Neural progenitor cell (in vitro differentiated cells): Measurements from ENCODE around the gene CCDC51. TPM values are rescaled to one million over a fixed set of nuclear protein-coding genes. Genes with fewer than 3 reads are reported as not detected.
"Not testable (repeated sequence)": the region's sequence is repeated elsewhere in the genome, so short reads cannot be mapped to it uniquely, and the experiment has no call there.

ENCODE experiments used
- DNase-seq: peaks from one replicate; pipeline ENCODE4 v3.0.0-alpha.2; 2016; ENCODE audit warnings: low spot score
- H2AFZ ChIP-seq: fragments of 200-600 bp; sonication (generic); replicated peaks from 2 replicates; pipeline ENCODE4 v1.6.1; 2016; ENCODE audit warnings: antibody characterized with exemption
- H3F3A ChIP-seq: fragments of 200-600 bp; sonication (generic); 2 replicates; pipeline ENCODE4 v1.6.1; 2016; ENCODE audit warnings: antibody characterized with exemption, low read depth
- H3K27ac ChIP-seq: fragments of 200-600 bp; sonication (generic); 2 replicates; pipeline ENCODE4 v1.5.1; 2016; ENCODE audit warnings: mild to moderate bottlenecking
- H3K27me3 ChIP-seq: fragments of 200-600 bp; sonication (generic); 2 replicates; pipeline ENCODE4 v1.6.1; 2016; ENCODE audit warnings: mild to moderate bottlenecking, moderate library complexity
- H3K36me3 ChIP-seq: fragments of 200-600 bp; sonication (generic); 2 replicates; pipeline ENCODE4 v1.5.1; 2016
- H3K4me1 ChIP-seq: fragments of 200-600 bp; sonication (generic); 2 replicates; pipeline ENCODE4 v1.6.1; 2016; ENCODE audit warnings: mixed run types
- H3K4me2 ChIP-seq: fragments of 200-600 bp; sonication (generic); 2 replicates; pipeline ENCODE4 v1.6.1; 2016
- H3K4me3 ChIP-seq: fragments of 200-600 bp; sonication (generic); 2 replicates; pipeline ENCODE4 v1.5.1; 2016
- H3K79me2 ChIP-seq: fragments of 200-600 bp; sonication (generic); 2 replicates; pipeline ENCODE4 v1.6.1; 2016; ENCODE audit warnings: low read depth
- H3K9ac ChIP-seq: fragments of 200-600 bp; sonication (generic); 2 replicates; pipeline ENCODE4 v1.6.1; 2016
- H3K9me3 ChIP-seq: fragments of 200-600 bp; sonication (generic); 2 replicates; pipeline ENCODE4 v1.5.1; 2016; ENCODE audit warnings: low read depth
- H4K20me1 ChIP-seq: fragments of 200-600 bp; sonication (generic); 2 replicates; pipeline ENCODE4 v1.6.1; 2016; ENCODE audit warnings: low read depth
- H3K27ac Mint-ChIP-seq: 3 replicates; pipeline ENCODE4 v1.8.0; 2021; ENCODE audit warnings: mixed read lengths
- H3K27me3 Mint-ChIP-seq: 2 replicates; pipeline ENCODE4 v1.8.0; 2022; ENCODE audit warnings: low read depth, mild to moderate bottlenecking, inconsistent platforms, moderate library complexity, mixed read lengths; ENCODE audit not compliant: insufficient read depth
- H3K36me3 Mint-ChIP-seq: 3 replicates; pipeline ENCODE4 v1.8.0; 2021; ENCODE audit warnings: mixed read lengths
- H3K4me1 Mint-ChIP-seq: 3 replicates; pipeline ENCODE4 v1.8.0; 2021; ENCODE audit warnings: mixed read lengths
- H3K4me3 Mint-ChIP-seq: 3 replicates; pipeline ENCODE4 v1.8.0; 2021; ENCODE audit warnings: mild to moderate bottlenecking, moderate library complexity, mixed read lengths
- H3K9me3 Mint-ChIP-seq: 3 replicates; pipeline ENCODE4 v1.8.0; 2020; ENCODE audit warnings: mixed read lengths
- EZH2 ChIP-seq: fragments of 200-600 bp; sonication (generic); IDR thresholded peaks from 2 replicates; pipeline ENCODE4 v1.6.1; 2017; ENCODE audit warnings: antibody characterized with exemption, mild to moderate bottlenecking, moderate library complexity
- EZH2phosphoT487 ChIP-seq: fragments of 200-600 bp; sonication (generic); IDR thresholded peaks from 2 replicates; pipeline ENCODE4 v1.6.1; 2017; ENCODE audit warnings: antibody characterized with exemption
- total RNA-seq: library from RNA; depleted of rRNA; stranded (reverse); fragments of >200 nt; gene quantifications from 2 replicates; pipeline ENCODE4 v1.2.3, GENCODE V29; 2015; ENCODE audit warnings: low replicate concordance
- TF ChIP-seq, protein P1 (sequence below): fragments of 200-600 bp; sonication (generic); IDR thresholded peaks from 2 replicates; pipeline ENCODE4 v1.5.1; 2017; ENCODE audit warnings: antibody characterized with exemption, mild to moderate bottlenecking

CCDC51 gene
- total RNA-seq, 1 donor from 2014 or later, result 13.9 TPM

DNA sequence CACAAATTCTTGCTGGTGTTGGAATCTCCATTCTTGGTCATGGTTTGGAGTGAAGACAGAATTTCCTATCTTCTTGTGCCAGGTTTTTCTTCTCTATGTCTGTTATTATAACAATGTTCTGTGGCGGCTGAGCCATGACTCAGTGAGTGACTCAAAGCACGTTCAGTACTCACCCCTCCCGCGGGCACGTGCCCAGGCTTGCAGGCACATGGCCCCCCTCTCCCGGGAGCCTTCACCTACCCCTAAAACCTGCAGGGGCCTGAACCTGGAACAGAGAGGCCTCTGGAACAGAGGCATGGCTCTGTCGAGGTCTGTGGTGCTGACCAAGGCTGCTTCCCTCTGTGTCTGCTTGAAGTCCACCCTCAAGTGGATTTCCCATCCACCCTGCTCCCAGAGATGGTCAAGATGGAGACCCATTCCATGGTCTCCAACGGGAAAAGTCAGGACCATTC, 37.6 kb downstream of the CCDC51 start:
- Mint-ChIP-seq H3K27me3 (peaks cover 6% of the 10 kb centered on the region), H3K4me1 (no peaks in the 10 kb centered on the region), H3K9me3 (no peaks in the 10 kb centered on the region), H3K4me3 (peak overlapping the region; percentile 49), H3K36me3 (peaks cover 25% of the 10 kb centered on the region), H3K27ac (peak overlapping the region; percentile 55)
- Histone ChIP-seq H3K4me3 (no peak overlapping the region), H3K4me1 (no peaks in the 10 kb centered on the region), H3F3A (peaks cover 25% of the 10 kb centered on the region), H3K9ac (no peak overlapping the region), H3K27me3 (no peaks in the 10 kb centered on the region), H3K79me2 (no peaks in the 10 kb centered on the region), H3K36me3 (no peaks in the 10 kb centered on the region), H4K20me1 (peaks cover 4% of the 10 kb centered on the region), H3K27ac (peak overlapping the region; percentile 58), H2AFZ (no peak overlapping the region), H3K4me2 (no peak overlapping the region), H3K9me3 (no peaks in the 10 kb centered on the region)
- no peak for DNase-seq
- TF ChIP-seq, protein P1, sequence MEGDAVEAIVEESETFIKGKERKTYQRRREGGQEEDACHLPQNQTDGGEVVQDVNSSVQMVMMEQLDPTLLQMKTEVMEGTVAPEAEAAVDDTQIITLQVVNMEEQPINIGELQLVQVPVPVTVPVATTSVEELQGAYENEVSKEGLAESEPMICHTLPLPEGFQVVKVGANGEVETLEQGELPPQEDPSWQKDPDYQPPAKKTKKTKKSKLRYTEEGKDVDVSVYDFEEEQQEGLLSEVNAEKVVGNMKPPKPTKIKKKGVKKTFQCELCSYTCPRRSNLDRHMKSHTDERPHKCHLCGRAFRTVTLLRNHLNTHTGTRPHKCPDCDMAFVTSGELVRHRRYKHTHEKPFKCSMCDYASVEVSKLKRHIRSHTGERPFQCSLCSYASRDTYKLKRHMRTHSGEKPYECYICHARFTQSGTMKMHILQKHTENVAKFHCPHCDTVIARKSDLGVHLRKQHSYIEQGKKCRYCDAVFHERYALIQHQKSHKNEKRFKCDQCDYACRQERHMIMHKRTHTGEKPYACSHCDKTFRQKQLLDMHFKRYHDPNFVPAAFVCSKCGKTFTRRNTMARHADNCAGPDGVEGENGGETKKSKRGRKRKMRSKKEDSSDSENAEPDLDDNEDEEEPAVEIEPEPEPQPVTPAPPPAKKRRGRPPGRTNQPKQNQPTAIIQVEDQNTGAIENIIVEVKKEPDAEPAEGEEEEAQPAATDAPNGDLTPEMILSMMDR, result no peak
- TF ChIP-seq EZH2phosphoT487 (no peak), EZH2 (no peak)

DNA sequence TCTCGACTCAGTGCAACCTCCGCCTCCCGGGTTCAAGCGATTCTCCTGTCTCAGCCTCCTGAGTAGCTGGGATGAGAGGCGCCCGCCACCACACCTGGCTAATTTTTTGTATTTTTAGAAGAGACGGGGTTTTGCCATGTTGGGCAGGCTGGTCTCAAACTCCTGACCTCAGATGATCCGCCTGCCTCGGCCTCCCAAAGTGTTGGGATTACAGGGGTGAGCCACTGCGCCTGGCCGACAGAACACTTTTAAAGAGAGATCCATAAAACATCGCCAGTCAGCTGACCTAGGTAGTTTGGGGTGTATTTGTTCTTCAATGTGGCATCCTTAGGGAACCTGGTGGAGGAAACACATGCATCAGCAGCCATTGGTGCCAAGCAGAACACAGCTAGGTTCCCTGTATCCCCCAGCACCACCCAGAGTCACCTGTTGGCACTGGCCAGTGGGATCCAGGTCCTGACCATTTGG, 38.5 kb downstream of the CCDC51 start:
- H2AFZ ChIP-seq, H3K4me3 Mint-ChIP-seq, H3K27ac ChIP-seq, H3K4me2 ChIP-seq, H4K20me1 ChIP-seq, H3K27me3 ChIP-seq, H3K9ac ChIP-seq, H3K4me1 ChIP-seq, H3K4me1 Mint-ChIP-seq, H3K9me3 Mint-ChIP-seq, H3K36me3 ChIP-seq, H3K9me3 ChIP-seq, H3K27ac Mint-ChIP-seq, H3K27me3 Mint-ChIP-seq, DNase-seq, H3K4me3 ChIP-seq, H3K79me2 ChIP-seq: not testable (repeated sequence)
- peaks cover 25% of the 10 kb centered on the region for H3F3A ChIP-seq
- peaks cover 22% of the 10 kb centered on the region for H3K36me3 Mint-ChIP-seq

DNA sequence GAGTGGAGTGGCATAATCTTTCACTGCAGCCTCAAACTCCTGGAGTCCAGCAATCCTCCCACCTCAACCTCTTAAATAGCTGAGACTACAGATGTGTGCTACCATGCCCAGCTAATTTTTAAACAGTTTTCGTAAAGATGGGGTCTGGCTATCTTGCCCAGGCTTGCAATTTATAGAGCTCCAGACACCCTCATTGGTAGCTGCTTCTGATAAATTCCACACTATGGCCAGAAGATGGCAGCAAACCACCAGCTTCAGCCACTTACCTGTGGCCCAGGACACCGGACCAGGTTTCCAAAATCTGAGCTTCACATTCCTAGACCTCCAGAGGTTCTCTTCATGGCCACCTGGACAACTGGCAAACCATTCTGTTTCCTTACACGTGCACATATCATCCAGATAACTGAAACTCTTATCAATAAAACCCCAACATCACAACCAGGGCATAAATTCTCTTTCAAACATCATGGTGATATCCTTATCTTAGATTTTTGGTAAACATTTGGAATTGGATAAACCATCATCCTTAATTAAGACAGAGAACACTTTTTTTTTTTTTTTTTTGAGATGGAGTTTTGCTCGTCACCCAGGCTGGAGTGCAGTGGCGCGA, 39.0 kb downstream of the CCDC51 start:
- no peaks in the 10 kb centered on the region for H3K36me3 ChIP-seq
- H3K9ac ChIP-seq, result no peak overlapping the region
- no peak overlapping the region for H3K27ac Mint-ChIP-seq
- no peaks in the 10 kb centered on the region for H3K9me3 Mint-ChIP-seq
- TF ChIP-seq EZH2phosphoT487, result no peak
- TF ChIP-seq EZH2, result no peak
- TF ChIP-seq, protein P1, result peak; percentile 71
- no peak overlapping the region for H3K4me3 ChIP-seq
- peak overlapping the region; percentile 48 for H3K4me3 Mint-ChIP-seq
- H3K27me3 Mint-ChIP-seq, result peaks cover 6% of the 10 kb centered on the region
- H3K79me2 ChIP-seq, result no peaks in the 10 kb centered on the region
- peaks cover 4% of the 10 kb centered on the region for H4K20me1 ChIP-seq
- H3K36me3 Mint-ChIP-seq, result peaks cover 18% of the 10 kb centered on the region
- H3K27me3 ChIP-seq, result no peaks in the 10 kb centered on the region
- H3K4me1 Mint-ChIP-seq, result no peaks in the 10 kb centered on the region
- H3K4me2 ChIP-seq, result no peak overlapping the region
- H3K9me3 ChIP-seq, result no peaks in the 10 kb centered on the region
- DNase-seq, result peak; percentile 70
- H2AFZ ChIP-seq, result no peak overlapping the region
- H3K27ac ChIP-seq, result no peak overlapping the region
- H3K4me1 ChIP-seq, result no peaks in the 10 kb centered on the region
- H3F3A ChIP-seq, result peaks cover 25% of the 10 kb centered on the region

- Histone ChIP-seq H3K4me2 (no peak overlapping the region), H3K27me3 (no peaks in the 10 kb centered on the region), H3F3A (peaks cover 25% of the 10 kb centered on the region), H3K27ac (no peak overlapping the region), H4K20me1 (peaks cover 4% of the 10 kb centered on the region), H3K4me3 (no peak overlapping the region), H3K9me3 (no peaks in the 10 kb centered on the region), H2AFZ (no peak overlapping the region), H3K9ac (no peak overlapping the region), H3K36me3 (no peaks in the 10 kb centered on the region), H3K4me1 (no peaks in the 10 kb centered on the region), H3K79me2 (no peaks in the 10 kb centered on the region)
- no peak for TF ChIP-seq EZH2phosphoT487
- TF ChIP-seq, protein P1, result no peak
- TF ChIP-seq EZH2, result no peak
- no peak overlapping the region for H3K4me3 Mint-ChIP-seq
- H3K36me3 Mint-ChIP-seq, result peaks cover 16% of the 10 kb centered on the region
- DNase-seq, result no peak
- H3K27ac Mint-ChIP-seq, result no peak overlapping the region
- peaks cover 6% of the 10 kb centered on the region for H3K27me3 Mint-ChIP-seq
- H3K9me3 Mint-ChIP-seq, result no peaks in the 10 kb centered on the region
- H3K4me1 Mint-ChIP-seq, result no peaks in the 10 kb centered on the region
Observed at GRCh38 chr3:48399387-48400172, 40.3 kb downstream of the CCDC51 start.
